Smooth muscle cell (in vitro differentiated cells): ENCODE results near the gene ISM1. TPM values are rescaled to one million over a fixed set of nuclear protein-coding genes. Genes with fewer than 3 reads are reported as not detected.

Source experiments
- DNase-seq: peaks from one replicate; lab custom pipeline; 2025; ENCODE audit not compliant: unreplicated experiment; lab: John Stamatoyannopoulos, UW
- H2AFZ ChIP-seq: fragments of 200-600 bp; sonication (generic); 2 replicates; pipeline ENCODE4 v1.6.0; 2016; ENCODE audit warnings: antibody characterized with exemption, low read depth, mild to moderate bottlenecking
- H3F3A ChIP-seq: fragments of 200-600 bp; sonication (generic); 2 replicates; pipeline ENCODE4 v1.6.0; 2017; ENCODE audit warnings: antibody characterized with exemption, low read depth
- H3K27ac ChIP-seq: fragments of 200-600 bp; sonication (generic); 2 replicates; pipeline ENCODE4 v1.5.1; 2016; ENCODE audit warnings: low read depth, mild to moderate bottlenecking
- H3K27me3 ChIP-seq: fragments of 200-600 bp; sonication (generic); 2 replicates; pipeline ENCODE4 v1.6.1; 2016; ENCODE audit warnings: low read depth, mild to moderate bottlenecking
- H3K36me3 ChIP-seq: fragments of 200-600 bp; sonication (generic); 2 replicates; pipeline ENCODE4 v1.5.1; 2016; ENCODE audit warnings: low read depth
- H3K4me1 ChIP-seq: fragments of 200-600 bp; sonication (generic); 2 replicates; pipeline ENCODE4 v1.5.1; 2016; ENCODE audit warnings: low read depth
- H3K4me2 ChIP-seq: fragments of 200-600 bp; sonication (generic); 2 replicates; pipeline ENCODE4 v1.6.0; 2016; ENCODE audit warnings: mild to moderate bottlenecking
- H3K4me3 ChIP-seq: fragments of 200-600 bp; sonication (generic); 2 replicates; pipeline ENCODE4 v1.5.1; 2016; ENCODE audit warnings: mild to moderate bottlenecking
- H3K79me2 ChIP-seq: fragments of 200-600 bp; sonication (generic); 2 replicates; pipeline ENCODE4 v1.6.0; 2016; ENCODE audit warnings: low read depth, mild to moderate bottlenecking
- H3K9ac ChIP-seq: fragments of 200-600 bp; sonication (generic); 2 replicates; pipeline ENCODE4 v1.6.0; 2016; ENCODE audit warnings: low read depth
- H3K9me3 ChIP-seq: fragments of 200-600 bp; sonication (generic); replicated peaks from 2 replicates; pipeline ENCODE4 v1.5.1; 2016; ENCODE audit warnings: low read depth
- H4K20me1 ChIP-seq: fragments of 200-600 bp; sonication (generic); 2 replicates; pipeline ENCODE4 v1.6.0; 2016; ENCODE audit warnings: low read depth
- CTCF ChIP-seq: fragments of 200-600 bp; sonication (generic); IDR thresholded peaks from 2 replicates; pipeline ENCODE4 v1.5.1; 2017; ENCODE audit warnings: borderline replicate concordance, mild to moderate bottlenecking, antibody characterized with exemption; ENCODE audit not compliant: insufficient read depth, poor library complexity, severe bottlenecking
- WGBS: methylation state at CpG from one replicate; pipeline ENCODE4 v1.1.7; 2016; ENCODE audit warnings: low lambda C conversion rate; 5-methylcytosine and 5-hydroxymethylcytosine counted together
- polyA plus RNA-seq: library from polyadenylated mRNA; unstranded; fragments of >200 nt; fragmentation: Nextera tagmentation; extraction: Ambion mirVana; gene quantifications from 2 replicates; pipeline ENCODE4 v1.2.1, GENCODE V29; 2016
- total RNA-seq: library from RNA; depleted of rRNA; stranded (reverse); fragments of >200 nt; gene quantifications from 2 replicates; pipeline ENCODE4 v1.2.3, GENCODE V29; 2014

ISM1 gene
- total and polyA plus RNA-seq, 2 experiments from 2014 or later, result 2.6 to 3.5 TPM

GRCh38 chr20:13220194-13220903, 725 bp upstream of the ISM1 start:
- Histone ChIP-seq H3K9me3 (no peaks in the 10 kb centered on the region), H2AFZ (peak overlapping the region; percentile 83), H3K27ac (no peak overlapping the region), H3K36me3 (no peaks in the 10 kb centered on the region), H4K20me1 (no peaks in the 10 kb centered on the region), H3K9ac (no peak overlapping the region), H3K4me2 (peak overlapping the region; percentile 96), H3F3A (no peaks in the 10 kb centered on the region), H3K79me2 (peaks cover 5% of the 10 kb centered on the region), H3K27me3 (peaks cover 51% of the 10 kb centered on the region), H3K4me3 (peak overlapping the region; percentile 63), H3K4me1 (peaks cover 21% of the 10 kb centered on the region)
- no peak for DNase-seq
- WGBS, result under 1% methylated on average over 36 of the region's 63 CpGs
- TF ChIP-seq CTCF, result no peak

GRCh38 chr20:13221313-13221672, 219 bp downstream of the ISM1 start:
- no peak for DNase-seq
- peak overlapping the region; percentile 63 for H3K4me3 ChIP-seq
- no peaks in the 10 kb centered on the region for H3K9me3 ChIP-seq
- H2AFZ ChIP-seq, result no peak overlapping the region
- H3K4me2 ChIP-seq, result peak overlapping the region; percentile 96
- no peaks in the 10 kb centered on the region for H3K36me3 ChIP-seq
- peaks cover 42% of the 10 kb centered on the region for H3K27me3 ChIP-seq
- 0% methylated on average over 8 of the region's 56 CpGs for WGBS
- no peaks in the 10 kb centered on the region for H4K20me1 ChIP-seq
- no peaks in the 10 kb centered on the region for H3F3A ChIP-seq
- TF ChIP-seq CTCF, result no peak
- H3K27ac ChIP-seq, result no peak overlapping the region
- H3K9ac ChIP-seq, result no peak overlapping the region
- peaks cover 21% of the 10 kb centered on the region for H3K4me1 ChIP-seq
- H3K79me2 ChIP-seq, result peaks cover 10% of the 10 kb centered on the region

- peaks cover 37% of the 10 kb centered on the region for H3K27me3 ChIP-seq
- H3K27ac ChIP-seq, result no peak overlapping the region
- peak overlapping the region; percentile 84 for H3K4me2 ChIP-seq
- no peaks in the 10 kb centered on the region for H3K9me3 ChIP-seq
- H3K36me3 ChIP-seq, result no peaks in the 10 kb centered on the region
- peaks cover 12% of the 10 kb centered on the region for H3K79me2 ChIP-seq
- no peak for DNase-seq
- WGBS, result under 1% methylated on average over 51 of the region's 59 CpGs
- H3K9ac ChIP-seq, result no peak overlapping the region
- peak overlapping the region; percentile 74 for H2AFZ ChIP-seq
- TF ChIP-seq CTCF, result no peak
- H3K4me1 ChIP-seq, result peaks cover 21% of the 10 kb centered on the region
- H4K20me1 ChIP-seq, result no peaks in the 10 kb centered on the region
- peak overlapping the region; percentile 63 for H3K4me3 ChIP-seq
- no peaks in the 10 kb centered on the region for H3F3A ChIP-seq
These were observed 722 bp downstream of the ISM1 start for GRCh38 chr20:13221673-13222318.
